ENCODE measurements around the gene COMMD9.
A peak's percentile ranks its signal among the peaks of the same experiment; 100 is the strongest.

COMMD9 gene

DNA sequence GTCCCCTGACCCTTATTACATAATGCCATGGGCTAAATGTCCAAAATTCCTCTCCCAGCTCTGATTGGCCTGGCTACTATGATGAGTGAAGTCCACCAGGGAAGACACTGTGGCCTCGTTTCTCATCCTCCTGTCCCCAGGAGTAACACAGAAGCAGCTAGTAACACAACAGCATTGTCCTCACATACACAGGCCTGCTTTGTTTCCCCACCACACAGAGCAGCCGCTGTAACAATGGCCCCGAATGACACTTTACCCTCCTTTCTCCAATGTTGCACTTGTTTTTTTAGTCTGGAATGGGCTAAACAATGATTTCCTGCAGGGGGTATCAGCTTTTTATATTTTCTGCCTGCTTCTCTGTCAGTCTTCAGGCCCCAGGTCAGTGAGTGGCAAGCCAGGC lies 6.7 kb upstream of the COMMD9 start, which contains the start of gene PRR5L:
PRR5L (plus strand) TSS at position 363 of the 400 bp plus-strand sequence. CDS start 104,834 bp downstream, outside the sequence.
- DNase-seq (ENCODE audit: low read depth) = no peak
- no peak for TF ChIP-seq CTCF (conservative IDR thresholded peaks at IDR 0.05; ENCODE audit: low read depth, low read length)
- no peak within 1 kb of the TSS for H3K4me3 ChIP-seq (ENCODE audit: low read length)

GRCh38 chr11:36292311-36292722 lies 3.1 kb upstream of the COMMD9 start:
- DNase-seq (ENCODE audit: low read depth) = no peak
- TF ChIP-seq CTCF (conservative IDR thresholded peaks at IDR 0.05; ENCODE audit: low read depth, low read length) = peak; percentile 44
- H3K4me3 ChIP-seq (ENCODE audit: low read length) = no peak overlapping the region

DNA sequence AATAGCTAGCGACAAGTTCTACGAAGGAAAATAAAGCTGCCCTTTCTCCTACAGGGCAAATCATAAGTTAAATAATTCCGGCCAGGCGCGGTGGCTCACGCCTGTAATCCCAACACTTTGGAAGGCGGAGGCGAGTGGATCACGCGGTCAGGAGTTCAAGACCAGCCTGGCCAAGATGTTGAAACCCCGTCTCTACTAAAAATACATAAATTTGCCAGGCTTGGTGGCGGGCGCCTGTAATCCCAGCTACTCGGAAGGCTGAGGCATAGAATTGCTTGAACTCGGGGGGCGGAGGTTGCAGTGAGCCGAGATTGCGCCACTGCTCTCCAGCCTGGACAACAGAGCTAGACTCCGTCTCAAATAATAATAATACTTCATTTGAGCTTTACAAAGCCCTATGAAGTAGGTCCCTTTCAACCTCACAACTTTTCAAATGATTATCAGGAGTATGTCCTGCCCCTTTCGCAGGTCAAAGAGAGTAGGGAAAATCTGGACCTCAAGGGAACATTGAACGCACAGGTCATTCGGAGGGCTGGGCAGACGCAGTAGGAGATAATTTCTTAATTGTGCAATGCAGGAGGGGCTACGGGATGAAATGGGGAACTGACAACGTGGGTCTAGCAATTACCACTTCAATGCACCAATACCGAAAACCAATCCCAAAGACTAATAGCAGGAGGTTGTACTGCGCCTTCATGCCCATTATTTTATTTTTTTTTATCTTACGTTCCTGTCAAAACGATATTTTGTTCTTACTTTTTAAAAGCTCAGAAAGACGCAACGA lies 590 bp downstream of the COMMD9 start:
- no peak for DNase-seq (ENCODE audit: low read depth)
- peak overlapping the region; percentile 97 for H3K4me3 ChIP-seq (ENCODE audit: low read length)
- no peak for TF ChIP-seq CTCF (conservative IDR thresholded peaks at IDR 0.05; ENCODE audit: low read depth, low read length)

DNA sequence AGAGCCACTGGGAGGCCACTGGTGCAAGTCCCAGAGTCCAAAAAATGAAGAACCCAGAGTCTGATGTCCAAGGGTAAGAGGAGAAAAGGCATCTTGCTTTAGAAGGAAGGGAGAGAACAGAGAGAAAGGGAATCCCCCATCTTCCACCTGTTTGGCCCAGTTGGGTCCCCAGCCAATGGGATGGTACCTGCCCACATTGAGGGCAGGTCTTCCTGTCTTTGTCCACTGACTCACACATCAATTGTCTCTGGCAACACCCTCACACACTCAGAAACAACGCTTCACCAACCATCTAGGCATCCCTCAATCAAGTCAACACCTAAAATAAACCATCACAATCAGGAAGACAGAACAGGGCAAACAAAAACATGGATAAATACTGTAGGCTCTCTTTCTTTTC lies 6.3 kb downstream of the COMMD9 start:
- no peak for TF ChIP-seq CTCF (conservative IDR thresholded peaks at IDR 0.05; ENCODE audit: low read depth, low read length)
- H3K4me3 ChIP-seq (ENCODE audit: low read length) = no peak overlapping the region
- no peak for DNase-seq (ENCODE audit: low read depth)

GRCh38 chr11:36281850-36282249 lies 7.4 kb downstream of the COMMD9 start:
- no peak for DNase-seq (ENCODE audit: low read depth)
- no peak overlapping the region for H3K4me3 ChIP-seq (ENCODE audit: low read length)
- TF ChIP-seq CTCF (conservative IDR thresholded peaks at IDR 0.05; ENCODE audit: low read depth, low read length) = no peak

DNA sequence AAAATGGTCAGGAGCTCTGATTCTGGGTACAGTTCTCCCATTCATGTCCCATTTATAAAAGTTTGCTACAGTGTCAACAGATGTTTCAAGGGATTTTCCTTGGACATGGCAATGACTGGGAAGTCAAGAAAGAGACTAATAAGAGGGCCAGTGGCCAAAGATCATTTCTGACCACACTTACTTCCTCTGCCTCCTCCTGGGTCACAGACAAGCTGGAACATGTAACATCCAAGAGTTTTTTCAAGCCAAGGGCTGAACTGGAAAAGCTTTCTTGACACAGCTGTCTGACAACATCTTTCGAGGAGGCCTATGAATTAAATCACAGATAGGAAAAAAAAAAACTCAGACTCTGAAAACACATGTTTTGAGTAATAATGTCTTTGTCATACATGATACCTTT lies 8.7 kb downstream of the COMMD9 start:
- no peak for TF ChIP-seq CTCF (conservative IDR thresholded peaks at IDR 0.05; ENCODE audit: low read depth, low read length)
- no peak for DNase-seq (ENCODE audit: low read depth)
- H3K4me3 ChIP-seq (ENCODE audit: low read length) = no peak overlapping the region
